ENCODE results near the gene DONSON.

DONSON gene

GRCh38 chr21:33561373-33561772 is 27.1 kb downstream of the DONSON start:
- no peak for DNase-seq

- DNase-seq, result no peak
These were observed 27.5 kb downstream of the DONSON start for GRCh38 chr21:33560965-33561364.

GRCh38 chr21:33559813-33560212 is 28.7 kb downstream of the DONSON start:
- DNase-seq, result no peak

GRCh38 chr21:33558777-33559421 is 29.6 kb downstream of the DONSON start:
- no peak for DNase-seq

GRCh38 chr21:33557447-33557846 is 31.0 kb downstream of the DONSON start:
- DNase-seq, result no peak

- no peak for DNase-seq
These were observed 33.5 kb downstream of the DONSON start for GRCh38 chr21:33554982-33555344.

GRCh38 chr21:33554236-33554981 is 34.1 kb downstream of the DONSON start:
- DNase-seq, result no peak

- DNase-seq, result no peak
These were observed 35.4 kb downstream of the DONSON start for GRCh38 chr21:33552999-33553598.

GRCh38 chr21:33552093-33552998 is 36.1 kb downstream of the DONSON start:
- no peak for DNase-seq

GRCh38 chr21:33551664-33552063 is 36.8 kb downstream of the DONSON start:
- DNase-seq, result no peak

- no peak for DNase-seq
These were observed 37.5 kb downstream of the DONSON start for GRCh38 chr21:33550772-33551660.

- DNase-seq, result no peak
These were observed 38.4 kb downstream of the DONSON start for GRCh38 chr21:33549848-33550771.

GRCh38 chr21:33546086-33546485 is 42.4 kb downstream of the DONSON start:
- DNase-seq, result no peak

GRCh38 chr21:33544451-33545195 is 43.9 kb downstream of the DONSON start:
- no peak for DNase-seq

- no peak for DNase-seq
These were observed 44.9 kb downstream of the DONSON start for GRCh38 chr21:33543505-33544129.

- peak; percentile 99 for DNase-seq
These were observed 45.6 kb downstream of the DONSON start, which contains the start of gene SON for GRCh38 chr21:33542640-33543504. SON (plus strand) TSS chr21:33543038; CDS start chr21:33543093, 55 bp downstream.

GRCh38 chr21:33541756-33542639 is 46.5 kb downstream of the DONSON start, which contains the start of gene GART:
GART (minus strand) TSS chr21:33542117; CDS start chr21:33539315, 2,802 bp downstream.
- DNase-seq, result peak; percentile 70

Data from NCI-H1694 treated with DMSO at 0.1 percent for 48 hours (cell line).